HL-60 (cell line): ENCODE measurements around the gene NARS2.

ENCODE experiments used
- DNase-seq, 2 experiments: peaks; one replicate each; pipeline ENCODE4 v3.0.0-alpha.2; 2010 to 2020; ENCODE audit warnings: low read depth in 1 of 2, low spot score in 1 of 2
- H3K27ac ChIP-seq: fragments of 250-450 bp; sonication (Bioruptor Pico); replicated peaks from 2 replicates; pipeline ENCODE4 v1.5.1; 2020; ENCODE audit warnings: mild to moderate bottlenecking, moderate library complexity
- H3K27me3 ChIP-seq: fragments of 250-450 bp; sonication (Bioruptor Pico); 2 replicates; pipeline ENCODE4 v1.5.1; 2021; ENCODE audit warnings: mild to moderate bottlenecking, moderate library complexity; ENCODE audit not compliant: insufficient read depth, poor library complexity, severe bottlenecking
- H3K4me3 ChIP-seq: replicated peaks from 2 replicates; pipeline ENCODE4 v1.5.1; 2011; ENCODE audit warnings: mild to moderate bottlenecking, control low read depth, low read length; ENCODE audit not compliant: insufficient read depth
- GABPA ChIP-seq: IDR thresholded peaks from 2 replicates; pipeline ENCODE4 v1.6.1; 2012; ENCODE audit warnings: low read depth
- POLR2AphosphoS5 ChIP-seq: IDR thresholded peaks from 2 replicates; pipeline ENCODE4 v1.6.1; 2012; ENCODE audit warnings: low read depth
- SPI1 ChIP-seq: IDR thresholded peaks from 2 replicates; pipeline ENCODE4 v1.6.1; 2012; ENCODE audit warnings: low read depth, mild to moderate bottlenecking, borderline replicate concordance
- long read RNA-seq: library from polyadenylated mRNA; unstranded; transcript quantifications from one replicate; pipeline ENCODE4 v2.0.0, GENCODE V29; 2020
- TF ChIP-seq, protein P1 (sequence below): IDR thresholded peaks from 2 replicates; pipeline ENCODE4 v1.6.1; 2012; ENCODE audit warnings: low read depth; ENCODE audit not compliant: insufficient replicate concordance
- TF ChIP-seq, protein P2 (sequence below): IDR thresholded peaks from one replicate; pipeline ENCODE4 v1.5.1; 2011; ENCODE audit warnings: low read length, control low read depth, inconsistent platforms; ENCODE audit not compliant: insufficient read depth

NARS2 gene, protein sequence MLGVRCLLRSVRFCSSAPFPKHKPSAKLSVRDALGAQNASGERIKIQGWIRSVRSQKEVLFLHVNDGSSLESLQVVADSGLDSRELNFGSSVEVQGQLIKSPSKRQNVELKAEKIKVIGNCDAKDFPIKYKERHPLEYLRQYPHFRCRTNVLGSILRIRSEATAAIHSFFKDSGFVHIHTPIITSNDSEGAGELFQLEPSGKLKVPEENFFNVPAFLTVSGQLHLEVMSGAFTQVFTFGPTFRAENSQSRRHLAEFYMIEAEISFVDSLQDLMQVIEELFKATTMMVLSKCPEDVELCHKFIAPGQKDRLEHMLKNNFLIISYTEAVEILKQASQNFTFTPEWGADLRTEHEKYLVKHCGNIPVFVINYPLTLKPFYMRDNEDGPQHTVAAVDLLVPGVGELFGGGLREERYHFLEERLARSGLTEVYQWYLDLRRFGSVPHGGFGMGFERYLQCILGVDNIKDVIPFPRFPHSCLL
- long read RNA-seq, transcript NARS2-201 (14 exons, 2,519 nt) = major isoform, 224 of 339 reads
- long read RNA-seq, partial matches to known transcripts = 13 of 339 reads
- long read RNA-seq, other reads (novel, unspliced or antisense) = 102 of 339 reads

DNA sequence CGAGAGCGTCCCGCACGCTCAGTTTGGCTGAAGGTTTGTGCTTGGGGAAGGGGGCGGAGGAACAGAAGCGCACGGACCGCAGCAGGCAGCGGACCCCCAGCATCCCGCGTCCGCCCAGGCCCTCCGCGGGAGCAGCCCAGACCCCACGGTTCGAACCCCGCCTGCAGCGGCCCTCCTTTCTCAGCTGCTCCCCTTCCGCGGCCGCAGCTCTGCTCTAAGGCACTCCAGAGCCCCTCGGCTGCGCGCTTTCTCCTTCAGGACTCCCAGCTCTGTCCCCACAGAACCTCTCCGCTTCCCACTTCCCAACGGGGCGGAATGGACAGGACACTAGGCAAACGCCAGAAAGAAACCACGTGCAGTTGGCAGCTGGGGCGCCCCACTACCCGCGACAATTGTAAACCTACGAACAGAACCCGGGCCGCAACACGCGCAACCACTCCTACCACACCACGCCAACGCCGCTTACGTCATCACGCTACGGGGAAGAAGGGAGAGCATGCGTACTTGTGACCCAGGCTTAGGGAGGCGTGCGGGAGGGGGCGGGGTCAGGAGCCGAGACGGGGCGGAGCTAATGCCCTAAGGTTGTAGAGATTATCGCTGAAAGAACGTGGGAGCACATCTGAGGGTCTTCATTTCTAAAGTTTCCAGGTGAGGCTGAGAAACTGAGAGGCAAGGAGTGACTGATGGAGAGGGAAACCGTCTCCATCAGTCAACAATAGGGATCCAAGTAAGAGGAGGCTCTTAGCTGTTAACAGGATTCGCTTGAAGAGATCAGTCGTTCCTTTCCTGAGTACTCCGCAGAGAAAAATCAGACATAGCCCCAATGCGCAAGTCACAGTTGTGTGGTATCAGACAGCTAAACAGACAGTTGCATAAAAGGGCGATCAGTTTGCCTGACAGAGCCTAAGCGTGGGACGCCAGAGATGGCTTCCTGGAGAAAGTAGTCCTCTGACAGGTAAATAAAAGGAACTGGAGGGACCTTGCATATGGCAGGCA lies at the start of gene NARS2:
Gene NARS2 (minus strand): TSS at position 479 of the 996 bp plus-strand sequence. CDS start 376 bp downstream, at position 103.
- DNase-seq = peak; percentile 94 to 98
- peak; percentile 18; the same call in 1 of the 2 replicates for TF ChIP-seq SPI1
- TF ChIP-seq POLR2AphosphoS5 = peak; percentile 90
- TF ChIP-seq GABPA = no peak

DNA sequence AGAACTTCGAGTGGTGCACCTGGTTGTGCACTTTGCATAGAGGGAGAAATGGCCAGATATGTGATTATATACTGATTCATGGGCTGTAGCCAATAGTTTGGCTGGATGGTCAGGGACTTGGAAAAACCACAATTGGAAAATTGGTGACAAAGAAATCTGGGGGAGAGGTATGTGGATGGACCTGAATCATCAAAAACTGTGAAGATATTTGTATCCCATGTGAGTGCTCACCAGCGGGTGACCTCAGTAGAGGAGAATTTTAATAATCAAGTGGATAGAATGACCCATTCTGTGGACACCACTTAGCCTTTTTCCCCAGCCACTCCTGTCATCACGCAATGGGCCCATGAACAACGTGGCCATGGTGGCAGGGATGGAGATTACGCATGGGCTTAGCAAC lies 48.0 kb upstream of the NARS2 start:
- no peak for DNase-seq
- TF ChIP-seq, protein P1, sequence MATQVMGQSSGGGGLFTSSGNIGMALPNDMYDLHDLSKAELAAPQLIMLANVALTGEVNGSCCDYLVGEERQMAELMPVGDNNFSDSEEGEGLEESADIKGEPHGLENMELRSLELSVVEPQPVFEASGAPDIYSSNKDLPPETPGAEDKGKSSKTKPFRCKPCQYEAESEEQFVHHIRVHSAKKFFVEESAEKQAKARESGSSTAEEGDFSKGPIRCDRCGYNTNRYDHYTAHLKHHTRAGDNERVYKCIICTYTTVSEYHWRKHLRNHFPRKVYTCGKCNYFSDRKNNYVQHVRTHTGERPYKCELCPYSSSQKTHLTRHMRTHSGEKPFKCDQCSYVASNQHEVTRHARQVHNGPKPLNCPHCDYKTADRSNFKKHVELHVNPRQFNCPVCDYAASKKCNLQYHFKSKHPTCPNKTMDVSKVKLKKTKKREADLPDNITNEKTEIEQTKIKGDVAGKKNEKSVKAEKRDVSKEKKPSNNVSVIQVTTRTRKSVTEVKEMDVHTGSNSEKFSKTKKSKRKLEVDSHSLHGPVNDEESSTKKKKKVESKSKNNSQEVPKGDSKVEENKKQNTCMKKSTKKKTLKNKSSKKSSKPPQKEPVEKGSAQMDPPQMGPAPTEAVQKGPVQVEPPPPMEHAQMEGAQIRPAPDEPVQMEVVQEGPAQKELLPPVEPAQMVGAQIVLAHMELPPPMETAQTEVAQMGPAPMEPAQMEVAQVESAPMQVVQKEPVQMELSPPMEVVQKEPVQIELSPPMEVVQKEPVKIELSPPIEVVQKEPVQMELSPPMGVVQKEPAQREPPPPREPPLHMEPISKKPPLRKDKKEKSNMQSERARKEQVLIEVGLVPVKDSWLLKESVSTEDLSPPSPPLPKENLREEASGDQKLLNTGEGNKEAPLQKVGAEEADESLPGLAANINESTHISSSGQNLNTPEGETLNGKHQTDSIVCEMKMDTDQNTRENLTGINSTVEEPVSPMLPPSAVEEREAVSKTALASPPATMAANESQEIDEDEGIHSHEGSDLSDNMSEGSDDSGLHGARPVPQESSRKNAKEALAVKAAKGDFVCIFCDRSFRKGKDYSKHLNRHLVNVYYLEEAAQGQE = no peak
- TF ChIP-seq, protein P2, sequence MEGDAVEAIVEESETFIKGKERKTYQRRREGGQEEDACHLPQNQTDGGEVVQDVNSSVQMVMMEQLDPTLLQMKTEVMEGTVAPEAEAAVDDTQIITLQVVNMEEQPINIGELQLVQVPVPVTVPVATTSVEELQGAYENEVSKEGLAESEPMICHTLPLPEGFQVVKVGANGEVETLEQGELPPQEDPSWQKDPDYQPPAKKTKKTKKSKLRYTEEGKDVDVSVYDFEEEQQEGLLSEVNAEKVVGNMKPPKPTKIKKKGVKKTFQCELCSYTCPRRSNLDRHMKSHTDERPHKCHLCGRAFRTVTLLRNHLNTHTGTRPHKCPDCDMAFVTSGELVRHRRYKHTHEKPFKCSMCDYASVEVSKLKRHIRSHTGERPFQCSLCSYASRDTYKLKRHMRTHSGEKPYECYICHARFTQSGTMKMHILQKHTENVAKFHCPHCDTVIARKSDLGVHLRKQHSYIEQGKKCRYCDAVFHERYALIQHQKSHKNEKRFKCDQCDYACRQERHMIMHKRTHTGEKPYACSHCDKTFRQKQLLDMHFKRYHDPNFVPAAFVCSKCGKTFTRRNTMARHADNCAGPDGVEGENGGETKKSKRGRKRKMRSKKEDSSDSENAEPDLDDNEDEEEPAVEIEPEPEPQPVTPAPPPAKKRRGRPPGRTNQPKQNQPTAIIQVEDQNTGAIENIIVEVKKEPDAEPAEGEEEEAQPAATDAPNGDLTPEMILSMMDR = no peak
- TF ChIP-seq SPI1 = no peak
- no peak for TF ChIP-seq GABPA
- no peak for TF ChIP-seq POLR2AphosphoS5
- Histone ChIP-seq H3K27me3 (no peaks in the 10 kb centered on the region), H3K27ac (no peak overlapping the region), H3K4me3 (no peak overlapping the region)

More for the DNA sequence above, at the start of gene NARS2:
- Histone ChIP-seq H3K4me3 (peak within 1 kb of the TSS; percentile 73), H3K27ac (peak within 1 kb of the TSS; percentile 82), H3K27me3 (no peaks in the 10 kb centered on the region)

DNA sequence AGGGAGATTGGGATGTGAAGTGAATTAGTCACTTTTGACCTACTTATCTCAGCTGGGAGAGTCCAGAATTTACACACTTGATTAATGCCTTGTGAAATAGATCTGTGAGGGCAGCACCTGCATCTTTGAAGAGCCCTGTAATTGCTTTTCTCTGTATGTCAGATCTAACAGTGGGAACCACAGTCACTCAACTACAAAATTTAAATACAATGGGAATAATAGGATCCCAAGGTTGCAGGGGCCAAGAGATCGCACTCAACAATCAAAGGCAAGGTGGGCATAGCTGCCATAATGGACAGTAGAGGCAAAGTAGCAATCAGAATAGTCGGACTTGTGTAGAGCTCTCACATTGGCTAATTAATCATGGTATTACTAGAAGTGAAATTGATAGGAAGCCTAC lies 45.5 kb upstream of the NARS2 start:
- no peak for TF ChIP-seq POLR2AphosphoS5
- no peaks in the 10 kb centered on the region for H3K27me3 ChIP-seq
- no peak overlapping the region for H3K4me3 ChIP-seq
- DNase-seq = no peak
- no peak overlapping the region for H3K27ac ChIP-seq

DNA sequence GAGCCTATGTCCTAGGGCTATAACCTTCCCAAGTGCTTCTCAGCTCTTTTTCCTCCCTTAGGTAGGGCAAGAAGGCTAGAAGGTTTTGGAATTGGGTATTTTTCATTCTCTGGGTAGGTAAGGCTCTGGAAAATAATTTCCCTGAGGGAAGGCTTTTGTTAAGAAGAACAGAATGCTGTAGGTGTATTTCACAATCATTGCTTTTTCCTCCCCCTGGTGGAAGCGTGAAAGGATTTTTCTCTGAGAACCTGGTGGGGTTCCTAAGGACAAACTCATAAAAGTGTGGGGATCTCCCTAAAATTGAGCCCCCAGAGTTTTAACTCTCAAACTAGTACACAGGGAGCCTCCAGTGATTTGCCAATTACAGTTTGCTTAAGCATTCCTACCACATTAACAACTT lies 41.1 kb upstream of the NARS2 start:
- Histone ChIP-seq H3K27me3 (no peaks in the 10 kb centered on the region), H3K4me3 (no peak overlapping the region), H3K27ac (no peak overlapping the region)
- TF ChIP-seq GABPA (no peak), SPI1 (no peak), POLR2AphosphoS5 (no peak)
- TF ChIP-seq, protein P2 = no peak
- TF ChIP-seq, protein P1 = no peak
- DNase-seq = no peak
